ENCODE results near the gene FBXL7. TPM values are rescaled to one million over a fixed set of nuclear protein-coding genes. Genes with fewer than 3 reads are reported as not detected.

FBXL7 gene
- total and polyA plus RNA-seq, 8 donors: 0.35 to 2.4 (median 1.2) TPM

- no peaks in the 10 kb centered on the region for H3K9me3 ChIP-seq
- no peak overlapping the region for H3K4me3 ChIP-seq
- WGBS, 2 donors: 85 to 93% methylated on average over 38 of the region's 38 CpGs
- TF ChIP-seq CTCF (IDR thresholded peaks at IDR 0.05): no peak
- ATAC-seq: no peak
- DNase-seq: peak in 2 of 6 donors; percentile 52 to 60
- H3K27me3 ChIP-seq: no peaks in the 10 kb centered on the region
- no peaks in the 10 kb centered on the region for H3K36me3 ChIP-seq
- H3K4me1 ChIP-seq: no peaks in the 10 kb centered on the region
- FAIRE-seq: no peak
- H3K27ac ChIP-seq: no peak overlapping the region
- intact Hi-C loops (cut with DNase I): no loop called here
Measured at GRCh38 chr5:15927710-15928380, 427.9 kb downstream of the FBXL7 start.

GRCh38 chr5:15929611-15930263 lies 429.8 kb downstream of the FBXL7 start:
- intact Hi-C loops (cut with DNase I): no loop called here
- FAIRE-seq (no peak), DNase-seq (no peak), ATAC-seq (no peak)
- Histone ChIP-seq H3K36me3 (no peaks in the 10 kb centered on the region), H3K27me3 (no peaks in the 10 kb centered on the region), H3K4me3 (no peak overlapping the region), H3K9me3 (no peaks in the 10 kb centered on the region), H3K27ac (no peak overlapping the region), H3K4me1 (no peaks in the 10 kb centered on the region)
- 55 to 70% methylated on average over 11 of the region's 11 CpGs for WGBS, 2 donors
- TF ChIP-seq CTCF (IDR thresholded peaks at IDR 0.05): no peak

- DNase-seq (no peak), FAIRE-seq (no peak), ATAC-seq (no peak)
- H3K27ac ChIP-seq: no peak overlapping the region
- H3K9me3 ChIP-seq: no peaks in the 10 kb centered on the region
- intact Hi-C loops (cut with DNase I): no loop called here
- H3K27me3 ChIP-seq: no peaks in the 10 kb centered on the region
- H3K36me3 ChIP-seq: no peaks in the 10 kb centered on the region
- no peak overlapping the region for H3K4me3 ChIP-seq
- TF ChIP-seq CTCF (IDR thresholded peaks at IDR 0.05): no peak
- WGBS, 2 donors: 42 to 51% methylated on average over 5 of the region's 5 CpGs
- H3K4me1 ChIP-seq: no peaks in the 10 kb centered on the region
Measured at GRCh38 chr5:15932066-15932465, 432.1 kb downstream of the FBXL7 start.

- H3K36me3 ChIP-seq: no peaks in the 10 kb centered on the region
- ATAC-seq (no peak), DNase-seq (no peak), FAIRE-seq (no peak)
- no peak overlapping the region for H3K4me3 ChIP-seq
- intact Hi-C loops (cut with DNase I): no loop called here
- WGBS, 2 donors: 51 to 67% methylated on average over 13 of the region's 13 CpGs
- TF ChIP-seq CTCF (IDR thresholded peaks at IDR 0.05): no peak
- no peaks in the 10 kb centered on the region for H3K4me1 ChIP-seq
- no peaks in the 10 kb centered on the region for H3K9me3 ChIP-seq
- no peaks in the 10 kb centered on the region for H3K27me3 ChIP-seq
- no peak overlapping the region for H3K27ac ChIP-seq
Measured at GRCh38 chr5:15933259-15934207, 433.6 kb downstream of the FBXL7 start.
